Thyroid gland (tissue), 4 donors: ENCODE results near the gene ASCC1. TPM values are rescaled to one million over a fixed set of nuclear protein-coding genes. Genes with fewer than 3 reads are reported as not detected.
A peak's percentile ranks its signal among the peaks of the same experiment; 100 is the strongest.

Experiments
- DNase-seq, 2 donors: peaks; one replicate each; pipeline ENCODE4 v3.0.0-alpha.2; 2019
- H3K27ac ChIP-seq, 3 donors: fragments of 200-600 bp; sonication (generic); 1 replicate in 2 of 3; 2 replicates in 1 of 3; pipeline ENCODE4 v1.5.1; 2016 to 2019; ENCODE audit warnings: mild to moderate bottlenecking in 1 of 3, moderate library complexity in 1 of 3
- H3K27me3 ChIP-seq: fragments of 200-600 bp; sonication (generic); one replicate; pipeline ENCODE4 v1.5.1; 2019
- H3K36me3 ChIP-seq, 2 donors: fragments of 200-600 bp; sonication (generic); one replicate each; pipeline ENCODE4 v1.5.1; 2016 to 2019
- H3K4me1 ChIP-seq, 2 donors: fragments of 200-600 bp; sonication (generic); one replicate each; pipeline ENCODE4 v1.5.1; 2017 to 2019
- H3K4me3 ChIP-seq, 3 donors: fragments of 200-600 bp; sonication (generic); replicated peaks in 1 of 3; 1 replicate in 2 of 3; 2 replicates in 1 of 3; pipeline ENCODE4 v1.5.1; 2016; ENCODE audit warnings: mild to moderate bottlenecking in 1 of 3
- H3K9me3 ChIP-seq: fragments of 200-600 bp; sonication (generic); one replicate; pipeline ENCODE4 v1.5.1; 2017
- CTCF ChIP-seq, 6 experiments: fragments of 200-600 bp in 3 of 6; fragments of 450-650 bp in 3 of 6; sonication (generic) in 3 of 6; IDR thresholded peaks; one replicate each; pipeline ENCODE4 v1.5.1; 2016 to 2019; ENCODE audit warnings: antibody characterized with exemption in 6 of 6, mild to moderate bottlenecking in 2 of 6, inconsistent platforms in 1 of 6, moderate library complexity in 1 of 6
- POLR2A ChIP-seq, 2 donors: fragments of 450-650 bp; IDR thresholded peaks; one replicate each; pipeline ENCODE4 v1.6.1; 2017; ENCODE audit warnings: antibody characterized with exemption in 2 of 2, mild to moderate bottlenecking in 2 of 2, moderate library complexity in 1 of 2
- WGBS, 2 donors: methylation state at CpG; one replicate each; pipeline ENCODE4 v1.1.5; 2017; 5-methylcytosine and 5-hydroxymethylcytosine counted together
- intact Hi-C: fragments of 100-400 bp; cut with DNase I; formaldehyde crosslinking; loops from one replicate; pipeline ENCODE4 v1.15.1; 2023
- total RNA-seq, 4 donors: library from RNA; depleted of rRNA; stranded (reverse); fragments of >200 nt; gene quantifications; one replicate each; pipeline ENCODE4 v1.2.3, GENCODE V29; 2016

The ASCC1 gene
- total RNA-seq, 4 donors from 2014 or later: 26.7 to 30.3 (median 28.1) TPM

DNA sequence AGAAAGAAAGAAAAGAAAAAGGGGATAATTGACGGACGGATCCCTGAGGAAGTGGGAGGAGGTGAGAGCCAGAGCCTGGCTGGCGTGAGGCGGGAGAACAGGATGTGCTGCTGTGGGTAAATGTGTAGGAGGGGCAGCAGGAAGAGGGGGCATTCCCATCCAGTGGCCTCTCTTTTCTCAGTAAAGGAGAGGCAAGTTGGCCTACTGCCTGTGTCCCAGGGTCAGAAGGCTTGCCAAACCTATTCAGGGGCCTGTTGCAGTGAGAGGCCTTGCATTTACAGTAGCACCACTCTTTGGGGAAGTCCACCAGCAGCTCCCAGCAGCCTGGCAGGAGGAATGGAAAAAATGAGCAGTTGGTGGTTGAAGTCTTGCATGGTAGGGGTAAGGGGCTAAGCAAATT, 26.6 kb upstream of the ASCC1 start:
- Histone ChIP-seq H3K9me3 (no peaks in the 10 kb centered on the region), H3K27me3 (no peaks in the 10 kb centered on the region), H3K4me1 (peaks cover 46 to 58% of the 10 kb centered on the region in 2 donors), H3K36me3 (no peaks in the 10 kb centered on the region), H3K4me3 (no peak overlapping the region), H3K27ac (peak overlapping the region; percentile 57 to 73 (median 71))
- no peak for TF ChIP-seq CTCF (IDR thresholded peaks at IDR 0.05)
- TF ChIP-seq POLR2A (IDR thresholded peaks at IDR 0.05): no peak
- intact Hi-C loops: no loop called here
- WGBS, 2 donors: 62% methylated on average over 4 of the region's 4 CpGs
- peak; percentile 35 to 52 for DNase-seq

DNA sequence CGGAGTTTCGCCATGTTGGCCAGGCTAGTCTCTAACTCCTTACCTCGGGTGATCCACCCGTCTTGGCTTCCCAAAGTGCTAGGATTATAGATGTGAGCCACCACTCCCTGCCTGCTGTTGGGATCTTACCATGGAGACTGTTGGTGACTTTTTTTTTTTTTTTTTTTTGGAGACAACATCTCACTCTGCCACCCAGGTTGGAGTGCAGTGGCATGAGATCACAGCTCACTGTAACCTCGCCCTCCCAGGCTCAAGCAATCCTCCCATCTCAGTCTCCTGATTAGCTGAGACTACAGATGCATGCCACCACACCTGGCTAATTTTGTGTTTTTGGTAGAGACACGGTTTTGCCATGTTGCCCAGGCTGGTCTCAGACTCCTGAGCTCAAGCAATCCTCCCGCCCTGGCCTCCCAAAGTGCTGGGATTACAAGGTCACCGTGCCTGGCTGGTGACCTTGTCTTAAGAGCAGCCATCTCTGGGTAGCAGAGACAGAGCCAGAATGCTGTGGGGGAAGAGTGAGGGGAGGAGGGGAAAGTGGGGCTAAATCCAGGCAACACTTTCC, 25.7 kb upstream of the ASCC1 start:
- no peak for DNase-seq
- H3K36me3 ChIP-seq: no peaks in the 10 kb centered on the region
- H3K27me3 ChIP-seq: no peaks in the 10 kb centered on the region
- intact Hi-C loops: no loop called here
- peaks cover 37 to 49% of the 10 kb centered on the region in 2 donors for H3K4me1 ChIP-seq
- no peaks in the 10 kb centered on the region for H3K9me3 ChIP-seq
- no peak overlapping the region for H3K4me3 ChIP-seq
- H3K27ac ChIP-seq: peak overlapping the region; percentile 48 to 73 (median 71)
- 85 to 87% methylated on average over 8 of the region's 8 CpGs for WGBS, 2 donors
- no peak for TF ChIP-seq CTCF (IDR thresholded peaks at IDR 0.05)
- no peak for TF ChIP-seq POLR2A (IDR thresholded peaks at IDR 0.05)

GRCh38 chr10:72240371-72240770, 24.3 kb upstream of the ASCC1 start:
- Histone ChIP-seq H3K36me3 (peaks cover 0 to 9% of the 10 kb centered on the region in 2 donors), H3K4me1 (peaks cover 26 to 36% of the 10 kb centered on the region in 2 donors), H3K9me3 (no peaks in the 10 kb centered on the region), H3K27me3 (no peaks in the 10 kb centered on the region), H3K4me3 (no peak overlapping the region), H3K27ac (no peak overlapping the region)
- no peak for DNase-seq
- TF ChIP-seq POLR2A (IDR thresholded peaks at IDR 0.05) (no peak), CTCF (IDR thresholded peaks at IDR 0.05) (no peak)
- WGBS, 2 donors: 91 to 98% methylated on average over 7 of the region's 7 CpGs
- intact Hi-C loops: no loop called here

- peaks cover 16 to 26% of the 10 kb centered on the region in 2 donors for H3K4me1 ChIP-seq
- H3K27ac ChIP-seq: no peak overlapping the region
- WGBS, 2 donors: 78 to 91% methylated on average over 1 of the region's 1 CpG
- H3K36me3 ChIP-seq: peaks cover 5 to 18% of the 10 kb centered on the region in 2 donors
- DNase-seq: no peak
- H3K27me3 ChIP-seq: no peaks in the 10 kb centered on the region
- no peaks in the 10 kb centered on the region for H3K9me3 ChIP-seq
- TF ChIP-seq POLR2A (IDR thresholded peaks at IDR 0.05): no peak
- no peak for TF ChIP-seq CTCF (IDR thresholded peaks at IDR 0.05)
- no peak overlapping the region for H3K4me3 ChIP-seq
- intact Hi-C loops: no loop called here
These were observed 23.3 kb upstream of the ASCC1 start for GRCh38 chr10:72239409-72239808.

DNA sequence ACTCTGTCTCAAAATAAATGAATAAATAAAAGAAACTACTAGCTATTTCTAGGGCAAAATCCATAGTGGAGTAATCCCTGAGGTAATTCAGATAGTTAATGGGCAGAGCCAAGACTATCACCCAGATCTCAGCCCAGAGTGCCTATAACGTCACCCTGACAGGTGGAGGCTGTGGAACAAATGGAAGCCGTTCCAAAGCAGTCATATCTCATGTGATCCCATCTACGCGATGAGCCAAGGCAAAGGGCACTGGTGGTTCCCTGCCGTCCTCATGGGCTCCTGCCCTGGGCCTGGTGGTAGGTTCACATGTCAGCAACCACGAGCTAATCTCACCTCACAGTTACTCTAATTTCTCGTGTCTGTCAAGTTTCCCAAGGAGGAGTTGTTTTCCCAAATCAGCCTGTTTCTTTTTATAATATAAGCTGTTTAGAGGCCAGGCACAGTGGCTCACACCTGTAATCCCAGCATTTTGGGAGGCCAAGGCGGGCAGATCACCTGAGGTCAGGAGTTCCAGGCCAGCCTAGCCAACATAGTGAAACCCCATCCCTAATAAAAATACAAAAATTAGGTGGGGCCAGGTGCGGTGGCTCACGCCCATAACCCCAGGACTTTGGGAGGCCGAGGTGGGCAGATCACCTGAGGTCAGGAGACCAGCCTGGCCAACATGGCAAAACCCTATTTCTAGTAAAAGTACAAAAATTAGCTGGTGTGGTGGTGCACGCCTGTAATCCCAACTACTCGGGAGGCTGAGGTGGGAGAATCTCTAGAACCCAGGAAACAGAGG, 22.5 kb upstream of the ASCC1 start:
- 94 to 96% methylated on average over 13 of the region's 13 CpGs for WGBS, 2 donors

More for the DNA sequence above, 22.5 kb upstream of the ASCC1 start:
- Histone ChIP-seq H3K4me1 (peaks cover 9 to 18% of the 10 kb centered on the region in 2 donors), H3K9me3 (no peaks in the 10 kb centered on the region), H3K36me3 (peaks cover 13 to 26% of the 10 kb centered on the region in 2 donors), H3K27ac (no peak overlapping the region), H3K4me3 (no peak overlapping the region), H3K27me3 (no peaks in the 10 kb centered on the region)
- DNase-seq: no peak
- TF ChIP-seq CTCF (IDR thresholded peaks at IDR 0.05) (no peak), POLR2A (IDR thresholded peaks at IDR 0.05) (no peak)
- intact Hi-C loops: no loop called here
